Panc1 (cell line): ENCODE data around the gene NAGK.

Experiments used
- CTCF ChIP-seq: fragments of 450-650 bp; IDR thresholded peaks from 2 replicates; pipeline ENCODE4 v1.5.1; 2017; ENCODE audit warnings: mild to moderate bottlenecking
- POLR2AphosphoS5 ChIP-seq: IDR thresholded peaks from 2 replicates; pipeline ENCODE4 v1.6.1; 2012; ENCODE audit warnings: mild to moderate bottlenecking, low read depth, low read length, moderate library complexity
- REST ChIP-seq, 2 experiments: IDR thresholded peaks; 2 replicates each; pipeline ENCODE4 v1.6.1; 2011 to 2012; ENCODE audit warnings: low read depth in 2 of 2, control low read depth in 1 of 2, low read length in 1 of 2, mild to moderate bottlenecking in 1 of 2, moderate library complexity in 1 of 2; ENCODE audit not compliant: insufficient read depth in 1 of 2
- SIN3A ChIP-seq: IDR thresholded peaks from 2 replicates; pipeline ENCODE4 v1.6.1; 2012; ENCODE audit warnings: low read depth, mild to moderate bottlenecking, low read length, moderate library complexity, borderline replicate concordance; ENCODE audit not compliant: insufficient read depth
- TCF7L2 ChIP-seq: IDR thresholded peaks from 2 replicates; pipeline ENCODE4 v1.6.1; 2011; ENCODE audit warnings: mild to moderate bottlenecking, low read depth, low read length, inconsistent platforms

GRCh38 chr2:71064754-71065621 lies 3.5 kb upstream of the NAGK start:
- no peak for TF ChIP-seq CTCF
- no peak for TF ChIP-seq POLR2AphosphoS5
- no peak for TF ChIP-seq REST (IDR thresholded peaks at IDR 0.05; ENCODE audit: insufficient read depth in 1 of 2, low read depth in 2 of 2, low read length in 1 of 2)
- no peak for TF ChIP-seq TCF7L2
- no peak for TF ChIP-seq SIN3A
